ENCODE measurements around the gene OTOA.

- TF ChIP-seq CTCF (IDR thresholded peaks at IDR 0.05) (no peak), POLR2A (IDR thresholded peaks at IDR 0.05) (no peak), EP300 (IDR thresholded peaks at IDR 0.05) (no peak)
Measured at GRCh38 chr16:21717608-21718007, 53.8 kb downstream of the OTOA start.

All from ovary (tissue), 3 donors.